ENCODE measurements around the gene FRMD3. TPM values are rescaled to one million over a fixed set of nuclear protein-coding genes. Genes with fewer than 3 reads are reported as not detected.

FRMD3 gene
- total RNA-seq, 1 donor from 2014 or later: 38.1 TPM

- intact Hi-C loops (cut with DNase I): loop anchor here (10.0 kb wide), 1 partner anchor 55 kb away; no protein-coding TSS in a partner anchor
- ATAC-seq (no peak), DNase-seq (ENCODE audit: low spot score) (no peak)
Observed at GRCh38 chr9:83419961-83420360, 118.2 kb downstream of the FRMD3 start.

DNA sequence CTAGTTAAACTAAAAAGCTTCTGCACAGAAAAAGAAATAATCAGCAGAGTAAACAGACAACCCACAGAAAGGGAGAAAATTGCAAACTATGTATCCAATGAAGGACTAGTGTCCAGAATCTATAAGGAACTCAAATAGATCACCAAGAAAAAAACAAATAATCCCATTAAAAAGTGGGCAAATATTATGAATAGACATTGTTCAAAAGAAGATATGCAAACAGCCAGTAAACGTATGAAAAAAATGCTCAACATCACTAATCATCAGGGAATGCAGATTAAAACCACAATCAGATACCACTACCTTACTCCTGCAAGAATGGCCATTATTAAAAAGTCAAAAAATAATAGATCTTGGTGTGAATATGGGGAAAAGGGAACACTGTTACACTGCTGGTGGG lies 119.9 kb downstream of the FRMD3 start:
- ATAC-seq: no peak
- no peak for DNase-seq (ENCODE audit: low spot score)
- intact Hi-C loops (cut with DNase I): loop anchor here (10.0 kb wide), 1 partner anchor 53 kb away; no protein-coding TSS in a partner anchor

- no peak for DNase-seq (ENCODE audit: low spot score)
- no peak for ATAC-seq
- intact Hi-C loops (cut with DNase I): loop anchor here (10.0 kb wide), 1 partner anchor 49 kb away; no protein-coding TSS in a partner anchor
Observed at GRCh38 chr9:83413367-83413766, 124.8 kb downstream of the FRMD3 start.

GRCh38 chr9:83410701-83411100 lies 127.5 kb downstream of the FRMD3 start:
- ATAC-seq (no peak), DNase-seq (ENCODE audit: low spot score) (no peak)
- intact Hi-C loops (cut with DNase I): loop anchor here (10.0 kb wide), 1 partner anchor 46 kb away; no protein-coding TSS in a partner anchor

- intact Hi-C loops (cut with DNase I): no loop called here
- no peak for DNase-seq (ENCODE audit: low spot score)
Observed at GRCh38 chr9:83406921-83407320, 131.3 kb downstream of the FRMD3 start.

GRCh38 chr9:83405759-83406158 lies 132.4 kb downstream of the FRMD3 start:
- ATAC-seq: no peak
- DNase-seq (ENCODE audit: low spot score): no peak
- intact Hi-C loops (cut with DNase I): no loop called here

More at GRCh38 chr9:83406921-83407320, 131.3 kb downstream of the FRMD3 start:
- no peak for ATAC-seq

- DNase-seq (ENCODE audit: low spot score) (no peak), ATAC-seq (no peak)
- intact Hi-C loops (cut with DNase I): no loop called here
Observed at GRCh38 chr9:83403527-83404238, 134.5 kb downstream of the FRMD3 start.

GRCh38 chr9:83401328-83401900 lies 136.8 kb downstream of the FRMD3 start:
- intact Hi-C loops (cut with DNase I): no loop called here
- no peak for ATAC-seq
- no peak for DNase-seq (ENCODE audit: low spot score)

DNA sequence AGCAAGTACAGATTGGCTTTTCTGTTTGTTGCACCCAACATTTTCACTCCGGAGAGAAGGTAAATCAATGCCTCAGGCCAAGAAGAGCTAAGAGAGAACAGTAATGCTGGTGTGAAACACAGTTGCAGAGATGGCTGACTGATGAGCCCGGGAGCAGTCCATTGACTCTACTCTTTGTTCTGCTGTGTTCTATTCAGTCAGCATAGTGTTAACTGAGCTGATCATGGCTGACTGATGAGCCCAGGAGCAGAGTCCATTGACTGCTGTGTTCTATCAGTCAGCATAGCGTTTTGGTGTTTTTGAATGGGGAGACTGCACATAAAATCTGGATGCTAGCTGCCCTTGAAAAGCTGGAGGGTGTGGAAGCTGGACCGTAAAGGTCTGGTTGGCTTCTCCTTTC lies 141.4 kb downstream of the FRMD3 start:
- intact Hi-C loops (cut with DNase I): no loop called here
- DNase-seq (ENCODE audit: low spot score): no peak
- no peak for ATAC-seq

DNA sequence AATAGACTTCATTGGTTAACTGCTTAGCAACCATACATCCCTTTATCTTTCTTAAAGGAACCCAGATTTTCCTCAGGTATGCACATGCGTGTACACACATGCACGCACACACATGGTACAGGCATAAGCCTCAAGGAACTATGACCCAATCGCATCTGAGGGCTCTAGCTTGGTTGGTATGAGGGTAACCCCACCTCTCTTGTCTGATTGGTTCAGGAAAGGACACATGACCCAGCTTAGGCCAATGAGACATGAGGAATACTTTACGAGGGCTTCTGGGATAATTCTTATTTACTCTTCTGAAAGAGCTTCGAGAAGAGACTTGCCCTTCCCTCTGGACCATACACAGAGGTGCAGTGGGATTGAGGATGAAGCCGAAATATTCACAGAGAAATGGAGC lies 141.9 kb downstream of the FRMD3 start:
- no peak for ATAC-seq
- DNase-seq (ENCODE audit: low spot score): no peak
- intact Hi-C loops (cut with DNase I): no loop called here

GRCh38 chr9:83392228-83392627 lies 146.0 kb downstream of the FRMD3 start:
- intact Hi-C loops (cut with DNase I): no loop called here
- ATAC-seq (no peak), DNase-seq (ENCODE audit: low spot score) (no peak)

- ATAC-seq (no peak), DNase-seq (ENCODE audit: low spot score) (no peak)
- intact Hi-C loops (cut with DNase I): no loop called here
Observed at GRCh38 chr9:83388346-83388745, 149.9 kb downstream of the FRMD3 start.

GRCh38 chr9:83387401-83388185 lies 150.6 kb downstream of the FRMD3 start:
- no peak for DNase-seq (ENCODE audit: low spot score)
- ATAC-seq: no peak
- intact Hi-C loops (cut with DNase I): no loop called here

GRCh38 chr9:83385317-83385716 lies 152.9 kb downstream of the FRMD3 start:
- ATAC-seq (no peak), DNase-seq (ENCODE audit: low spot score) (no peak)

GRCh38 chr9:83384214-83384613 lies 154.0 kb downstream of the FRMD3 start:
- DNase-seq (ENCODE audit: low spot score) (no peak), ATAC-seq (no peak)
- intact Hi-C loops (cut with DNase I): no loop called here

More at GRCh38 chr9:83385317-83385716, 152.9 kb downstream of the FRMD3 start:
- intact Hi-C loops (cut with DNase I): no loop called here

DNA sequence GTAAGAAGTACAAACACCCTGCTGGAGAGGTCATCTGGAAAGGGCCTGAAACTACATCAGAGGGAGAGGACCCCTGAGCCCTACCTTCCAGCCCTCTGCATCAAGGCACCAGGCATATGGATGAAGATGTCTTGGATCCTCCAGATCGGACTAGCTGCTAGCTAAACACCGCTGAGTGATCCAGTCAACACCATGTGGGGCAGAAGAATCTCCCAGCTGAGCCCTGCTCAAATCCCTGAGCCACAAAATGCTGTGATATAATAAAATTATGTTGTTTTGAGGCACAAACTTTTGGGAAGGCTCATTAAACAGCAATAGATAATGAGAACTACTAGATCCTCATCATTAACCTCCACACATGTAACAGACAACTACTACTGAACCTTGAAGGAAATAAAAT lies 155.2 kb downstream of the FRMD3 start:
- DNase-seq (ENCODE audit: low spot score) (no peak), ATAC-seq (no peak)
- intact Hi-C loops (cut with DNase I): no loop called here

DNA sequence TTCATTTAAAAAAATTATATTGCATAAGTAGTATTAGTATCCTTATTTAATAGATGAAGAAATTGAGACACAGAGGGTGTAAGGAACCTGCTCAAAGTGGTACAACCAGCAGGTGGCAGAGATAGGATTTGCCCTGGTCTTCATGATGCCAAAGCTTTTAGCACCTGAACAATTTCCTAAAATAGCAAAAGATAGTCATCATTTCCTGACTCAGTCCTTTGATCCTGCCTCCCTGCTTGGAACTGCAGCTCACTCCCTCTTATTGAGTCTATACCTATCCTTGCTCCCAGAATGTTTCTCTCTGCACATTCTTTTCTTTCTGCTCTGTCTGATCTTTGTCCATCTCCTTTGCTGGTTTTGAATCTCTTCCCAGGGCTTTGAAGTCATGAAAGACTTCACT lies 155.8 kb downstream of the FRMD3 start:
- no peak for DNase-seq (ENCODE audit: low spot score)
- intact Hi-C loops (cut with DNase I): no loop called here
- no peak for ATAC-seq

- ATAC-seq (no peak), DNase-seq (ENCODE audit: low spot score) (no peak)
- intact Hi-C loops (cut with DNase I): no loop called here
Observed at GRCh38 chr9:83379045-83379444, 159.2 kb downstream of the FRMD3 start.

DNA sequence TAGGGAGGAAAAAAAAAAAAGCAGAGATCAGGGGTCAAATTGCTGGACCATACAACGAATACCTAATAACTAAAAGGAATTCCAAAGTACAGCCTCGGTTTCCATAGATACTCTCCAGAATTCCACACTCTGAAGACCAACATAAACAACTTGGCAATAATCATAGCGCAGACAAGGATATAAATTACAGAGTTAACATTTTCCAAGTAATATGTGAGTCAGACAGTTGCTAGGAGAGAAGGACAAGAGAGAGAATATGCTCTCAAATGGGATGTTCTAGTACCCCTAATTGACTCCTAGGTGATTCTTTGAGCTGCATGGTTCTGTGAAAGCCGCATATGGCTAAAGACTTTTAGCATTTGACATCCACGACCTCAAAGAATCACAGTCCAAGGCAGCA lies 165.2 kb downstream of the FRMD3 start:
- ATAC-seq (no peak), DNase-seq (ENCODE audit: low spot score) (no peak)
- intact Hi-C loops (cut with DNase I): no loop called here

- ATAC-seq (no peak), DNase-seq (ENCODE audit: low spot score) (no peak)
- intact Hi-C loops (cut with DNase I): loop anchor here (10.0 kb wide), 1 partner anchor 47 kb away; no protein-coding TSS in a partner anchor
Observed at GRCh38 chr9:83367326-83367725, 170.9 kb downstream of the FRMD3 start.

All from sciatic nerve (tissue), 2 donors.